CD4-positive, alpha-beta T cell treated with Interleukin-4 for 4 hours (primary cell): ENCODE measurements around the gene AARS1.
"Not testable (repeated sequence)": the region's sequence is repeated elsewhere in the genome, so short reads cannot be mapped to it uniquely, and the experiment has no call there.

Experiments
- DNase-seq: peaks from one replicate; pipeline ENCODE4 v3.0.0-alpha.2; 2020

The AARS1 gene

DNA sequence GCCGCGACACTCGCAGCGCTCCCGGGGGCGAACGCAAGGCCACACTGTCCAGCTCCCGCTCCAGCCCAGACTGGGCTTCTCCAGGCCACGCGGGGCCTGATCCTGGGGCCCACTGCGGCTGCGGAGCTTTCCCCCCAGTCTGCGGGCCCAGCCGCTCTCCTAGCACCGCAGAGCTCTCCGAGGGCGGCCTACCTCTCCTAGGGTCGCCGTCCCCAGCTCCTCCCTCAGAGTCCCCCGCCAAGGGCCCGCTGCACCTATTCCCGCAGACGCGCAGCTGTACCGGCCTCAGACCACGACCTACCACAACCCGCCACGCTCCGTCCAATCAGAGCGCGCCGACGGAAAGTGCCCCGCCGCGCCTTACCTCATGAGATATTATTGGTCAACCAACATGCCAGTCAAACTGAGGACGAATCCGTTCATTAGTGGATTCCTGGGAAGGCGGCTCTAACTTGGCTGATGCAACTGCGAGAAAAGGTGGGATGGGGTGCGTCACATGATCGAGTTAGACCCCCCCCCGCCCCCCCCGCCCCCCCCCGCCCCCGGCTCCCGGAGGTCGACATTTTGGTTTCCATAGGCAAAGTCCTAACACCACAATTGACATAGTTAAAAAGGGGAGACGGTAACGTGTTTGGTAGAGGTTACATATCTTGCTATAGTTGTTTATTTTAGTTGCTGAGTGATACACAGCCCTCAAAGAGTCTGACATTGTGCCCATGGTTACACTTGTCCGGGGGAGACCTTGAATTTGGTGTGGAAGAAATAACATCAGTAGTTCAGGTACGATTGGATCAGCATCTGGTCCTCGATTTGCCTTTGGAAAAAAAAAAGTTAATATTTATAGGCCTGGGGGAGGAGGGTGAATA is at the start of gene AARS1:
TSS of gene AARS1 (minus strand) at position 278 of the 866 bp plus-strand sequence. CDS start 6,743 bp downstream, outside the sequence.
- peak; percentile 99 for DNase-seq

DNA sequence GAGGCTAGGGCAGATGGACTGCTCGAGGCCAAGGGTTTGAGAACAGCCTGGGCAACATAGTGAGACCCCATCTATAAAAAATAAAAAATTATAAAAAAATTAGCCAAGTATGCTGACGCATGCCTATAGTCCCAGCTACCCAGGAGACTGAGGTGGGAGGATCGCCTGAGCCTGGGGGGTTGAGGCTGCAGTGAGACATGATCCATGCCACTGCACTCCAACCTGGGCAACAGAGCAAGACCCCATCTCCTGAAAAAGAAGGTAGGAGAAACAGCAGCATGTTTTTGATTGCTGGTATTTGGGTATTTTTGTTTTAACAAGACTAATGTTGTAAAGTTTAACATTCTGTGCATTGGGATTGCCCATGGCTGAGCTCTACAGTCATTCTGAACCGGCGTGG is 48.5 kb upstream of the AARS1 start:
- DNase-seq = no peak

DNA sequence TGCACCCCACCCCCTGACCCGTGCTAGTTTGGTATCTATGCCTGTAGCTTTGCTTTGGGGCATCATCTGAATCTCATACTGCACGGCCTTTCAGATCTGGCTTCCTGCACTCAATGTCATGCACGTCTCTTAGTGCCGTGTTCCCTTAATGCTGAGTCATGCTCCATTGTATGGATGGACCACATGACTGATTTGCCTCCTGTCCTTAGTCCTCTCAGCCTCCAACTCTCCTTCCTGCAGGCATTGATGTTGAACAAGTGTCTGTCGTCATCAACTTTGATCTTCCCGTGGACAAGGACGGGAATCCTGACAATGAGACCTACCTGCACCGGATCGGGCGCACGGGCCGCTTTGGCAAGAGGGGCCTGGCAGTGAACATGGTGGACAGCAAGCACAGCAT is 43.4 kb upstream of the AARS1 start:
- not testable (repeated sequence) for DNase-seq

DNA sequence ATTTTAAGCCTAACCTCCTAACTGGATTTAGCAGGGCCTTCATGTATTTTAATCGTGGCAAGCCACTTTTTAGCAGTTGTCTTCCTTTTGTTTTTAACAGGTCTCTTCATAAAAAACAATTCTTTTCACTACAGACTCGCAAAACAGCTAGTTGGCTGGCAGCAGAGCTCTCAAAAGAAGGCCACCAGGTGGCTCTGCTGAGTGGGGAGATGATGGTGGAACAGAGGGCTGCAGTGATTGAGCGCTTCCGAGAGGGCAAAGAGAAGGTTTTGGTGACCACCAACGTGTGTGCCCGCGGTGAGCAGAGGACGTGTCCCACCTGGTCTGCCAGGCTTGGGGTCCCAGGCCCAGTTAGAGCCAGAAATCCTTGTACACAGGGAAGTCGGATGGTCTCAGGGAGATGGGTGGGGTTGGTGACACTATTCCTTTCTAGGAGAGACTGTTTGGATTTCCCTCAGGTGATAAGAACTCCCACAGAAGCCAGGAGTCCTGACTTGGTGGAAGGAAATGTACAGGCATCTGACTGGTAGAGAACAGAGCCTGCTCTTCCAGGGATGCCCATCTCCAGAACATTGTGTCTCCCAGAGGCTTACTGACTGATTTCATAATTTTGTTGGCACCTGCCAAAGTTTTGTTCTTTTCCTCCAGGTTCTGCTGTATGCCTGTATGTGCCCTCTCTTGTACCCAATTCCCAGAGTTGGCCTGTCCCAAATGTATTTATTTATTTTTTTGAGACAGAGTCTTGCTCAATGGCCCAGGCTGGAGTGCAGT is 42.5 kb upstream of the AARS1 start:
- peak; percentile 10 for DNase-seq

DNA sequence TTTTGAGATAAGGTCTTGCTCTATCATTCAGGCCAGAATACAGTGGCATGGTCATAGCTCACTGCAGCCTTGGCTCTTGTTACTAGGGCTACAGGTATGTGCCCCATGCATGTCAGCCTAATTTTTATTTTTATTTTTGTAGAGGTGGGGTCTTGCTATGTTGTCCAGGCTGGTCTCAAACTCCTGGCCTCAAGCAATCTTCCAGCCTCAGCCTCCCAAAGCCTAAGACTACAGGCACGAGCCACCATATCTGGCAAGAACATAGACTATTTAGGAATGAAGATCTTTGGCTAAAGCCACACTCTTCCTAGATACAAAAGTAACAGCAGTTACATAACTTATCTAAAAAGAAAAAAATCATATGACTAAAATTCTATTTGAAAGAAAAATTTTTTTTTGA is 41.8 kb upstream of the AARS1 start:
- no peak for DNase-seq

DNA sequence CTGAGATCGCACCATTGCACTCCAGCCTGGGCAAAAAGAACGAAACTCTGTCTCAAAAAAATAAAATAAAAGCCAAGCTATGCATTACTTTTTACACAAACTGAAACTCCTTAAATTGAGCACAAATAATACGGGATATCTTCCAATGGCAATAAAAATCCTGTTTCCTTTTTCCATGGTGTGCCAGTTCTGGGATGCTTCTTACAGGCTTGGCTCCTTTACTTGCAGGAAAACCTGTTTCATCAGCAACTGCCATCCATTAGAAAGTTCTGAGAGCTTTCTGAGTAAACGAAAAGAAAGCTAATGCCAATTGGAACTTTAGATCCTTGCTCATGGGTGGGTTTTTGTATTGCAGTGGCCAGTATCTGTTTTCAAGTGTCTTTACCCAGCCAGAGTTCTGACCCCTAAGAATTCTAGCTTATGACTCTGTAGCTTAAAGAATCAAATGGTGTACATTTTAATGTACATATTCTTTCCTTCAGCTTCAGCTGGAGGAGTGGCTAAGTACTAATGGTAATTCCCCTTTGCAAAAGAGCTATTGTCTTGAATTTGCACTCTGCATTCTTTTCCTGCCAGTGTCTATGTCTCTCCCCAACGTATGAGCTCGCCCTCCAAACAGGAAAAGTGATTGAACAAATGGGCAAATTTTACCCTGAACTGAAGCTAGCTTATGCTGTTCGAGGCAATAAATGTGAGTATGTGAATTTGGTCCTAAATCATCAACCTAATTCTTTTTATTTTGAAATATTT is 35.9 kb upstream of the AARS1 start:
- DNase-seq = no peak

DNA sequence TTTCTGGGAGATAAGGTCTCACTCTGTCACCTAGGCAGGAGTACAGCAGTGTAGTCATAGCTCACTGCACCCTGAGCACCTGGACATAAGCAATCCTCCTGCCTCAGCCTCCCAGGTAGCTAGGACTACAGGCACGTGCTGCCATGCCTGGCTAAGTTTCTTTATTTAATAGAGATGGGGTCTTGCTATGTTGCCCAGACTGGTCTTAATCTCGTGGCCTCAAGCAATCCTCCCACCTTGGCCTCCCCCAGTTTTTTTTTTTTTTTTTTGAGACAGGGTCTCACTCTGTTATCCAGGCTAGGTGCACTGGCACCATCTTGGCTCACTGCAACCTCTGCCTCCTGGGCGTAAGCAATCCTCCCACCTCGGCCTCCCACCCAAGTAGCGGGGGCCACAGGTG is 30.8 kb upstream of the AARS1 start:
- DNase-seq = no peak

DNA sequence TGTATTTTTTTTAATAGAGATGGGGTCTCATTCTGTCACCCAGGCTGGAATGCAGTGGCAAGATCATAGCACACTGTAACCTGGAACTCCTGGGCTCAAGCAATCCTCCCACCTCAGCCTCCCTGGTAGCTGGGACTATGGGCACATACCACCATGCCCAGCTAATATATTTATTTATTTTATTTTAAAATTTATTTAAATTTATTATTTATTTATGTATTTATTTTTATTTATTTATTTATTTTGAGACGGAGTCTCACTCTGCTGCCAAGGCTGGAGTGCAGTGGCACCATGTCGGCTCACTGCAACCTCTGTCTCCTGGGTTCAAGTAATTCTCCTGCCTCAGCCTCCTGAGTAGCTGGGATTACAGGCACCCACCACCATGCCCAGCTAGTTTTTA is 18.4 kb upstream of the AARS1 start:
- not testable (repeated sequence) for DNase-seq

DNA sequence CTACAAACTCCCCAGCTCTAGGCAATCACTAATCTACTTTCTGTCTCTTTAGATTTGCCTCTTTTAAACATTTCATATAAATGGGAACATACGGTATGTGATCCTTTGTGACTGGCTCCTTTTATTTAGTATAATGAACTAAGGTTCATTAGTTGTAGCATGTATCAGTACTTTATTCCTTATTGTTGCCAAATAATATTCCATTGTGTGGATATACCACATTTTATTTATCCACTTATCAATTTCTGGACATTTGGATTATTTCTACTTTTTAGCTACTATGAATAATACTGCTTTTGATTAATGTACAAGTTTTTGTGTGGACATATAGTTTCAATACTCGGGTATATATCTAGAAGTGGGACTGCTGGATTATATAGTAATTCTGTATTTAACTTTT is 17.6 kb upstream of the AARS1 start:
- DNase-seq = no peak

DNA sequence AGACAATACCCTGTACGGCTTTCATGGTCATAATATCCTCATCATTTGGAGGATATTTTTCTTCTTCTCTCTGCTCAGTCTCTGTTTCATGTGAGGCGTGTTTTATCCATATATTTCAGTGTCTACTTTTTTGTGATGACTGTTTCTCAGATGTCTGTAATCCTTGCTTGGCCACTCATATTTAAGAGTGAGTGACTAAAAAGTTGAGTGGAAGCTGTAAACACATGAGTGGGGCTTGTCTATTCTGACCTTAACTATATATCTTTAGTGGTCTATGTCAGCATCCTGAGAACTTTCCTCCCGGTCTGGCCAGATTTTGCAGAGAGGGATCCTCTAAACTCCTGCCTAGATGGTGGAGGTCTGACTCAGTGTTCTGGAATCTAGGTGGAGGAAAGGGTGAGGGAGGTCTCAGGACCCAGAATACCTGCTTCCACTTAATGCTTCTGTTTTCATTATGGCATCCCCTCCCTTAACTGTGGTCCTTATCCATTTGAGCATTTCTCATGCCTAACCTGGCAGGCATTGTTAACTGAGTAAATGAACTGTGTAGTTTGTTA is 15.7 kb upstream of the AARS1 start:
- DNase-seq = no peak

DNA sequence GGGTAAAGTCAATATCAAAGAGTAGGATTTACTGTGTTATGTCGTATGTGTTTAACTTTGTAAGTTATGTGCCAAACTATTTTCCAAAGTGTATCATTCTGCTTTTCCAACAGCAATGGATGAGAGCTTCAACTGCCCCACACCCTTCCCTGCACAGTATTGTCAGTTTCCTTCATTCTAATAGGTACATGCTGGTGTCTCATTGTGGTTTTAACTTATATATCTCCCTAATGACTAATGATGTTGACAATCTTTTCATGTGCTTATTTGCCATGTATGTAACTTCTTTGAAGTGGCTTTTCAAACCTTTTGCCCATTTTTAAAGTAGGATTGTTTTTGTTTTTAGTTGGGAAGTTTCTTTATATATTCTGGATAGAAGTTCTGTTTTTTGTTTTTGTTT is 13.4 kb upstream of the AARS1 start:
- peak; percentile 2 for DNase-seq

DNA sequence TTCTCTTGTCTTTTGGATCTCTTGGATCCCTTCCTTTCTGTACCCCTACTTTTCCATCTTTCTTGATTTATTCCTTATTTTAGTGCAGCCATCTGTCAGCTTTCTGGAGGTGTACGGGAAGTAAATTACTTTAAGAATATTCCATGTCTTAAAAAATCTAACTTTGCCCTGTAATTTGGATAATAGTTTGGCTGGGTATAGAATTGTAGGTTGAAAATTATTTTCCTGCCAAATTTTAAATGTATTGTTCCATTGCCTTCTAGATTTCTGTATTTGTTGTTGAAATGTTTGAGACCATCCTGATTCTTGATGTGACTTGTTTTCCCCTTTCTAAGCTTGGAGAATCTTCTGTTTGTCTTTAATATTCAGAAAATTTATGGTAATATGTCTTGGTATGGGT is 11.8 kb upstream of the AARS1 start:
- no peak for DNase-seq

DNA sequence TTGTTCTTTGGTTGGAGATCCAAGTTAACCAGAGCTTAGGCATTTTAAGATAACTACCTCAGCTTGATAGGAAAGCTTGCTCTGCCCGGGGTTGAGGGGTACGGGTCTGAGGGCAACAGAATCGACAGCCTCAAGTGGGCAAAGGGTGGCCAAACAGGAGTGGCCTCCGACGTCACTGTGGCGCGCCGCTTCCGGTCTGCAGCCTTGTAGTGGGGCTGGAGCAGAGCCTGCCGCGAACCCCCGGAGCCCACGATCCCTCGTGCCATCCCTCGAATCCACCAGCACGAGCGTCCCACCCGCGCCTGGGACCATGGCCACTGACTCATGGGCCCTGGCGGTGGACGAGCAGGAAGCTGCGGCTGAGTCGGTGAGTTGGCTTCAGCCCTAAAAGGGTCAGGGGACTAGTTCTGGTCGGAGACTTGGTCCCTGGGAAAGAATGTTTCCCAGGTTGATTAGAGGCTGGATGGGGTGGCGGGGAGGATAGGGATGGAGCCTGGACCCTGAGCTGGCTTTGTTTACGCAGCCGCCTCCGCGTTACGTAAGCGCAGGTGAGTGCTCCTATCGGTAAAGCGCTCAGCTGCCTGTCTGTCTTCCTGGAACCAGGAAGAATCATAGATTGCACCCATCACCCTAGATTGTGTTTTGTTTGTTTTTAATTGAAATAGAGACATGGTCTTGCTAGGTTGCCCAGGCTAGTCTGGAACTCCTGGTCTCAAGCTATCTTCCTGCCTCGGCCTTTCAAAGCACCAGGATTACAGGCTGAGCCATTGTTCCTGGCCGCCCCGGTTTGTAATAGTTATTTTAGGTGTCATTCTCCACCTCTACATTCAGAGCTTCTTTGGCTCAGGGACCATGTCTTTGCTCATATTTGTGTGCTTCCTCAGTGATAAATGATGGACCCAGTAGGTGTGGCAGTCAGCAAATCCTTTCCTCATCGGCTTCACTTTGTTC is 10.0 kb upstream of the AARS1 start, which contains the start of gene DDX19B:
TSS of gene DDX19B (plus strand) at position 199 of the 951 bp plus-strand sequence. CDS start at position 311, 112 bp downstream.
- DNase-seq = peak; percentile 54

DNA sequence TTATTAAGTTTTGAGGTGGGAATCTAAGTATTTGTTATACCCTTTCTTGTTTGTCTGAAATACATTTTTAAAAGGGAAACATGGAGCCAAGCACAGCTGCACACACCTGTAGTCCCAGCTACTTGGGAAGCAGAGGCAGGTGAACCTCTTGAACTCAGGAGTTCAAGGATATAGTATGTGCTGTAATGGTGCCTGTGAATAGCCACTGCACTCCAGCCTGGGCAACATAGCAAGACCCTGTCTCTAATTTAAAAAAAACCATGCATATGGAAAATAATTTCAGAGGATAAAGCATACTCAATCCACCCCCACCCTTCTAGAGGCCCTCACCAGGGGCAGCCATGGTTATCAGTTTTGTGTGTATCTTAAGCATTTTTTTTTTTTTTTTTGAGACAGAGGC is 6.3 kb upstream of the AARS1 start:
- DNase-seq = no peak

DNA sequence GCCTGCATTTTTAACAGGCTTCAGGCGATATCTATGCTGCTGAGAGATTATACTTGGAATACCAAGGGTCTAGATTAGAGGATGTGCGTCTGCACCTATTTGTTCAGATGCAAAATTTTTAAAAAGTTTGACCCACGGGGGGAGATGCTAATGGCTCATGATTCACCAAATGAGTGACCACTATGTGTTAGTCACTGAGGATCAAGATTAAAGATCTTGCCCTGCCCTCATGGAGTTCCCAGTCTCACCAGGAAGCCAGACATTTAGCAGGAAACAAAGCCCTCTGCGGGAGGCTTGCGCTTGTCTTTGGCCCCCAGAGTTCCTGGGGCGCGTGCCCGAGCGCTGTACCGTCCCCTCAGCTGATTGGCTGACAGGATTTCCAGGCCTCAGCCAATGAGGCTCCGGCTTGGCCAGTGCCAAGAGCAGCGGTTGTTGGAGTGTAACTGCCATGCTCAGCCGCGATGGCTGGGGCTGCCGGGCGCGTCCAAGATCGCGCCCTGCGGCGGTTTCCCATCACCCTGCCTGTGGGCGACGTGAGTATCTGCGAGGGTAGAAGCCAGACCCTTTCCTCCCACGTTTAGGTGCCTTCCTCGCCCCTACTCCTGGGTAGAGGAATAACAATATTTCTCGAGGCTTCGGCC is 5.2 kb upstream of the AARS1 start:
- DNase-seq = no peak

DNA sequence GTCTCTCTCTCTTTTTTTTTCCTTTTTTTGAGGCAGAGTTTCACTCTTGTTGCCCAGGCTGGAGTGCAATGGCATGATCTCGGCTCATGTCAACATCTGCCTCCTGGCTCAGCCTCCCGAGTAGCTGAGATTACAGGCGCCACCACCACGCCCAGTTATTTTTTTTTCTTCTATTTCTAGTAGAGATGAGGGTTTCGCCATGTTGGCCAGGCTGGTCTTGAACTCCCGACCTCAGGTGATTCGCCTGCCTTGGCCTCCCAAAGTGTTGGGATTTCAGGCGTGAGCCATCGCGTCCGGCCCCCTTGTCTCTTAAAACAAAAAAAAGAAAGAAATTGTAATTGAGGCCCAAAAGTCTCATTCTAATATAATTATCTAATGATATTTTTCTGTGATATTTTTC is 2.8 kb upstream of the AARS1 start:
- DNase-seq = not testable (repeated sequence)

DNA sequence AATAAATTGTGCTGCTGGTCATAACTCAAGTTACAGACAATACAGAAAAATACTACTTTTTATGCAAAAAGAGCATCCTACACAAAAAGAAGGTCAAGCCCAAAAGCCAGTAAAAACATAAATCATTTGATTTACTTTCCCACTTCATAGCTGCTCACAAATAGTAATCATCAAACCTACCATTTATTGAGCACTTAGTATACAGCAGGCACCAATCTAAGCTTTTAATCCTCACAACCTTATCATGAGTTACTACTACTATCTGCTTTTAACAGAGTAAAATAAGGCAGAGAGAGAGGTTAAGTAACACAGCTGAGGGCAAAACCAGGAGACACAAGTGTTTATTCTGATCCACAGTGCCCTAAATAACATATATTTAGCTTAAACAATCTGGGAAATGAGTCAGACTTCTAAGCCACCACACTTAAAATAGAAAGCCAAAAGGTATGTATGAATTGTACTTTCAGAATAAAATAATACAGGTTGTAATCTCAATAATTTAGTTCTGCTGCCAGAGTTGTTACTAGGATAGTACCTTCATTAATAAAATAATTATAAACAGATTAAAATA is 1.7 kb upstream of the AARS1 start:
- no peak for DNase-seq

DNA sequence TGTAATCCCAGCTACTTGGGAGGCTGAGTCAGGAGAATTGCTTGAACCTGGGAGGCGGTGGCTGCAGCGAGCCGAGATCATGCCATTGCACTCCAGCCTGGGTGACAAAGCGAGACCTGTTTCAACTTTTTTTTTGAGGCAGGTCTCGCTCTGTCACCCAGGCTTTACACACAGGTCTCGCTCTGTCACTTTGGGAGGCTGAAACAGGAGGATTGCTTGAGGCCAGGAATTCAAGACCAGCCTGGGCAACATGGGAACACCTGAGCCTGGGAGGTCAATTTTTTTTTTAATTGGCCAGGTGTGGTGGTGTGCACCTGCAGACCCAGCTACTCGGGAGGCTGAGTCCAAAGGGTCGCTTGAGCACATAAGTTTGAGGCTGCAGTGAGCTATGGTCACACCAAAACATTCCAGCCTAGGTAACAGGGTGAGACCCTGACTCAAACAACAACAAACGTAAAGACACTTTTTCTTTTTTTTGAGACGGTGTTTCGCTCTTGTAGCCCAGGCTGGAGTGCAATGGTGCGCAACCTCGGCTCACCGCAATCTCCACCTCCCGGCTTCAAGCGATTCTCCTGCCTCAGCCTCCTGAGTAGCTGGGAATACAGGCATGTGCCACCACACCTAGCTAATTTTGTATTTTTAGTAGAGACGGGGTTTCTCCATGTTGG is 1.9 kb downstream of the AARS1 start:
- not testable (repeated sequence) for DNase-seq

DNA sequence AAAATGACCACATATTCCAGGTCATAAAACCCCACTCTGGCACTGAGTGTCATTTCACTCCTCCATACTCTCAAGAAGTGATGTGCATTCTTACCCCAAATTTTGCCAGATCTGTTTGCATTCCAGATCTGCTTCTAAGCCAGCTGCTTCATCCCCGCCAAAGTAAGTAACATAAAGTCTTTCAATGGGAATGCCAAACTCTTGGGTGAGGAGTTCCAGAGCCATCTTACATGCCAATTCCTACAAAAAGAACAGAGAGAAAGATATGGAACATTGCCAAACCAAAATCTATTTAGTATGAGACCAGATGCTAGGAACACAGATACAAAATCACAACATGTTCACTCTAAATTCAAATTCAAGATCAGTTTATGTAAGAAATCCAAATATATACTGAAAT is 12.9 kb downstream of the AARS1 start:
- no peak for DNase-seq

DNA sequence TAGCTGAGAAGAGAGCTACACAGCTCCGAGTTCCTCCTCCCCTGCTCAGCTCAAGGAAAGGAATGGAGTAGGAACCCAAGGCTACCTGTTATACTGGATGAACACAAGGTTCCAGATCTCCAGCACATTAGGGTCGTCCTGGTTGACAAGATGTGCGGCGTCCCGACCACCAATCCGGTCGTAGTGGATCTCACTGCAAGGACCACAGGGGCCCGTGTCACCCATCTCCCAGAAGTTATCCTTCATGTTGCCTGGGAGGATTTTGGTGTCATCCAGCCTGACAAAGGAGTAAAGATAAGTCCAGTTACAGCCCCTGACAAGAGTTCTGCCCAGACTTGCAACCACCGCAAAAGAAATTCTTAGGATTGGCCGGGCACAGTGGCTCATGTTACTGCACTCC is 17.6 kb downstream of the AARS1 start:
- no peak for DNase-seq
